Astrocyte (in vitro differentiated cells and primary cell): ENCODE results near the gene B3GALT2. TPM values are rescaled to one million over a fixed set of nuclear protein-coding genes. Genes with fewer than 3 reads are reported as not detected.

ENCODE experiments used
- DNase-seq: peaks from one replicate; pipeline ENCODE4 v3.0.0-alpha.2; 2010; ENCODE audit warnings: low read depth
- FAIRE-seq: peaks from 2 replicates; lab custom pipeline; 2011; peaks lifted over from hg19 to GRCh38; lab: Jason Lieb, UNC
- H2AFZ ChIP-seq: 2 replicates; pipeline ENCODE4 v1.6.0; 2012; ENCODE audit warnings: low read depth, low read length, inconsistent platforms
- H3K27ac ChIP-seq: 2 replicates; pipeline ENCODE4 v1.5.1; 2011; ENCODE audit warnings: low read depth, low read length, inconsistent platforms
- H3K27me3 ChIP-seq: 2 replicates; pipeline ENCODE4 v1.6.0; 2011; ENCODE audit warnings: low read length, inconsistent platforms; ENCODE audit not compliant: insufficient read depth
- H3K36me3 ChIP-seq: 2 replicates; pipeline ENCODE4 v1.5.1; 2011; ENCODE audit warnings: low read length, inconsistent platforms; ENCODE audit not compliant: insufficient read depth
- H3K4me1 ChIP-seq: 2 replicates; pipeline ENCODE4 v1.5.1; 2011; ENCODE audit warnings: low read length, inconsistent platforms; ENCODE audit not compliant: insufficient read depth
- H3K4me2 ChIP-seq: 2 replicates; pipeline ENCODE4 v1.6.0; 2012; ENCODE audit warnings: low read length, inconsistent platforms
- H3K4me3 ChIP-seq: 2 replicates; pipeline ENCODE4 v1.5.1; 2011; ENCODE audit warnings: low read depth, mild to moderate bottlenecking, low read length, inconsistent platforms; ENCODE audit not compliant: insufficient read depth
- H3K79me2 ChIP-seq: 2 replicates; pipeline ENCODE4 v1.6.0; 2012; ENCODE audit warnings: mild to moderate bottlenecking, low read length, inconsistent platforms; ENCODE audit not compliant: insufficient read depth
- H3K9ac ChIP-seq: 2 replicates; pipeline ENCODE4 v1.6.0; 2012; ENCODE audit warnings: mild to moderate bottlenecking, low read length, inconsistent platforms
- H3K9me3 ChIP-seq: 2 replicates; pipeline ENCODE4 v1.5.1; 2012; ENCODE audit warnings: low read depth, mild to moderate bottlenecking, low read length, inconsistent platforms; ENCODE audit not compliant: insufficient read depth
- H4K20me1 ChIP-seq: 2 replicates; pipeline ENCODE4 v1.6.0; 2012; ENCODE audit warnings: low read length, inconsistent platforms; ENCODE audit not compliant: insufficient read depth
- H3K27ac Mint-ChIP-seq: one replicate; pipeline ENCODE4 v1.8.0; 2021; ENCODE audit warnings: mild to moderate bottlenecking, mixed read lengths; ENCODE audit not compliant: unreplicated experiment
- H3K27me3 Mint-ChIP-seq: one replicate; pipeline ENCODE4 v1.8.0; 2021; ENCODE audit warnings: low read depth, mixed read lengths; ENCODE audit not compliant: unreplicated experiment
- H3K36me3 Mint-ChIP-seq: one replicate; pipeline ENCODE4 v1.8.0; 2021; ENCODE audit warnings: low read depth, mixed read lengths; ENCODE audit not compliant: unreplicated experiment
- H3K4me1 Mint-ChIP-seq: one replicate; pipeline ENCODE4 v1.8.0; 2021; ENCODE audit warnings: low read depth, mixed read lengths; ENCODE audit not compliant: unreplicated experiment
- H3K4me3 Mint-ChIP-seq: one replicate; pipeline ENCODE4 v1.8.0; 2021; ENCODE audit warnings: mild to moderate bottlenecking, moderate library complexity, mixed read lengths; ENCODE audit not compliant: unreplicated experiment
- H3K9me3 Mint-ChIP-seq: one replicate; pipeline ENCODE4 v1.8.0; 2021; ENCODE audit warnings: mild to moderate bottlenecking, mixed read lengths; ENCODE audit not compliant: unreplicated experiment
- EZH2 ChIP-seq: IDR thresholded peaks from 2 replicates; pipeline ENCODE4 v1.6.1; 2012; ENCODE audit warnings: mild to moderate bottlenecking, low read length, inconsistent platforms; ENCODE audit not compliant: insufficient read depth
- total RNA-seq: library from RNA; stranded (reverse); gene quantifications from 2 replicates; pipeline ENCODE4 v1.2.1, GENCODE V29; 2021
- TF ChIP-seq, protein P1 (sequence below): IDR thresholded peaks from 2 replicates; pipeline ENCODE4 v1.5.1; 2011; ENCODE audit warnings: low read depth, mild to moderate bottlenecking, inconsistent platforms, low read length, moderate library complexity; ENCODE audit not compliant: insufficient read depth

The B3GALT2 gene
- total RNA-seq, 1 donor from 2014 or later = 0.39 TPM

DNA sequence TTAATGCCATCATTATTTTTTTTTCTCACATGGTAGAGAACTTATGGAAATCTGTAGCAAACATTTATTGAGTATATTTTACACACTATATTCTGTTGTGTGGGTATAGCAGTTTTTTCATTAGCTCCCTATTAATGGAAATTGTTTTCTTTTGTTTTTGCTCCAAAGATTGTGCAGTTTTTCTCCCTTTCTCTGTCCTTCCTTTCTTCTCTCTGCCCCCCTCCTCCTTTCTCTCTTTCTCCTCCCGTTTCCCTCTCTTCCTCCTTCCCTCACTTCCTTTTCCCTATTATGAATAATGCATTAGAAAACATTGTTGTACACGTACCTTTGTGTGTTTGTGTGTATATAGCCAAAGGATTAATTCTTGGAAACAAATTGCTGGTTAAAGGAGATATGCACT lies 44.0 kb downstream of the B3GALT2 start:
- no peaks in the 10 kb centered on the region for H3K4me1 Mint-ChIP-seq
- no peak overlapping the region for H3K4me3 Mint-ChIP-seq
- Histone ChIP-seq H3K4me2 (no peak overlapping the region), H3K9me3 (no peaks in the 10 kb centered on the region), H3K79me2 (peaks cover 40% of the 10 kb centered on the region), H3K27me3 (no peaks in the 10 kb centered on the region), H3K36me3 (peaks cover 47% of the 10 kb centered on the region), H3K9ac (no peak overlapping the region), H3K4me3 (no peak overlapping the region), H3K4me1 (no peaks in the 10 kb centered on the region), H3K27ac (no peak overlapping the region), H4K20me1 (peaks cover 34% of the 10 kb centered on the region), H2AFZ (no peak overlapping the region)
- FAIRE-seq (no peak), DNase-seq (no peak)
- peaks cover 9% of the 10 kb centered on the region for H3K36me3 Mint-ChIP-seq
- TF ChIP-seq, protein P1, sequence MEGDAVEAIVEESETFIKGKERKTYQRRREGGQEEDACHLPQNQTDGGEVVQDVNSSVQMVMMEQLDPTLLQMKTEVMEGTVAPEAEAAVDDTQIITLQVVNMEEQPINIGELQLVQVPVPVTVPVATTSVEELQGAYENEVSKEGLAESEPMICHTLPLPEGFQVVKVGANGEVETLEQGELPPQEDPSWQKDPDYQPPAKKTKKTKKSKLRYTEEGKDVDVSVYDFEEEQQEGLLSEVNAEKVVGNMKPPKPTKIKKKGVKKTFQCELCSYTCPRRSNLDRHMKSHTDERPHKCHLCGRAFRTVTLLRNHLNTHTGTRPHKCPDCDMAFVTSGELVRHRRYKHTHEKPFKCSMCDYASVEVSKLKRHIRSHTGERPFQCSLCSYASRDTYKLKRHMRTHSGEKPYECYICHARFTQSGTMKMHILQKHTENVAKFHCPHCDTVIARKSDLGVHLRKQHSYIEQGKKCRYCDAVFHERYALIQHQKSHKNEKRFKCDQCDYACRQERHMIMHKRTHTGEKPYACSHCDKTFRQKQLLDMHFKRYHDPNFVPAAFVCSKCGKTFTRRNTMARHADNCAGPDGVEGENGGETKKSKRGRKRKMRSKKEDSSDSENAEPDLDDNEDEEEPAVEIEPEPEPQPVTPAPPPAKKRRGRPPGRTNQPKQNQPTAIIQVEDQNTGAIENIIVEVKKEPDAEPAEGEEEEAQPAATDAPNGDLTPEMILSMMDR = no peak
- no peak for TF ChIP-seq EZH2
- H3K27me3 Mint-ChIP-seq = no peaks in the 10 kb centered on the region
- no peaks in the 10 kb centered on the region for H3K9me3 Mint-ChIP-seq
- no peak overlapping the region for H3K27ac Mint-ChIP-seq

DNA sequence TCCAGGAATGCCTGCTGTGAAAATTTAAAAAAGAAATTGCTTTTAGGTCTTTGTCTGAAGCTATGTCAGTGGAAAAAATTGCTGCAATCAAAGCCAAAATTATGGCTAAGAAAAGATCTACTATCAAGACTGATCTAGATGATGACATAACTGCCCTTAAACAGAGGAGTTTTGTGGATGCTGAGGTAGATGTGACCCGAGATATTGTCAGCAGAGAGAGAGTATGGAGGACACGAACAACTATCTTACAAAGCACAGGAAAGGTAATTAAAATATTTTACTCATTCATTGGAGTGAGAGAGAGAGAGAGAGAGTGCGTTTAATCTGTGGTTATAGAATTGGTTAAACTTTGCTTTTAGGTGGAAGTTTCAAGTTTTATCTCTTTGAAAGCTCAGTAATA lies 44.6 kb downstream of the B3GALT2 start:
- DNase-seq (no peak), FAIRE-seq (no peak)
- Histone ChIP-seq H4K20me1 (peaks cover 40% of the 10 kb centered on the region), H2AFZ (no peak overlapping the region), H3K27me3 (no peaks in the 10 kb centered on the region), H3K9me3 (no peaks in the 10 kb centered on the region), H3K9ac (no peak overlapping the region), H3K79me2 (peaks cover 43% of the 10 kb centered on the region), H3K27ac (no peak overlapping the region), H3K4me2 (no peak overlapping the region), H3K4me3 (no peak overlapping the region), H3K4me1 (no peaks in the 10 kb centered on the region), H3K36me3 (peaks cover 49% of the 10 kb centered on the region)
- Mint-ChIP-seq H3K27me3 (no peaks in the 10 kb centered on the region), H3K4me1 (no peaks in the 10 kb centered on the region), H3K27ac (no peak overlapping the region), H3K9me3 (no peaks in the 10 kb centered on the region), H3K36me3 (peaks cover 9% of the 10 kb centered on the region), H3K4me3 (no peak overlapping the region)
- TF ChIP-seq, protein P1 = no peak
- no peak for TF ChIP-seq EZH2

DNA sequence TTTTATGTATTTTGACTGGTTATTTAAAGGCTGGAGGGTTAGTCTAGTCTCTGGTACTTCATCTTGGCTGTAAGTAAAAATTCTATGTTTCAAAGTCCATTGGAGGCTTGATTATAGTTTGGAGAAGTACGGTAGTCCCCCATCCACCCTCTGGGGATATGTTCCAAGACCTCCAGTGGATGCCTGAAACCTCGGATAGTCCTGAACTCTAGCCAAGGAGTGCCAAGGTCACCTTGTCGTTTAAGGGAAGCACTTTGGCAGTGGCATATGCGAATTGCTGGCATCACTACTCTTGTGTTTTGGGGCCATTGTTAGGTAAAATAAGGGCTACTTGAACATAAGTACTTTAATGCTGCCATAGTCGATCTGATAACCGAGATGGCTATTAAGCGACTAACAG lies 46.2 kb downstream of the B3GALT2 start:
- H3K9me3 Mint-ChIP-seq = no peaks in the 10 kb centered on the region
- no peak overlapping the region for H2AFZ ChIP-seq
- no peaks in the 10 kb centered on the region for H3K4me1 Mint-ChIP-seq
- DNase-seq = no peak
- peaks cover 12% of the 10 kb centered on the region for H3K36me3 Mint-ChIP-seq
- H3K4me3 ChIP-seq = no peak overlapping the region
- no peak for FAIRE-seq
- no peak overlapping the region for H3K9ac ChIP-seq
- no peaks in the 10 kb centered on the region for H3K27me3 ChIP-seq
- no peak overlapping the region for H3K27ac ChIP-seq
- no peaks in the 10 kb centered on the region for H3K27me3 Mint-ChIP-seq
- peaks cover 52% of the 10 kb centered on the region for H3K79me2 ChIP-seq
- no peak overlapping the region for H3K4me3 Mint-ChIP-seq
- H3K4me2 ChIP-seq = no peak overlapping the region
- H3K9me3 ChIP-seq = no peaks in the 10 kb centered on the region
- H4K20me1 ChIP-seq = peaks cover 45% of the 10 kb centered on the region
- no peak overlapping the region for H3K27ac Mint-ChIP-seq
- H3K4me1 ChIP-seq = no peaks in the 10 kb centered on the region
- peaks cover 55% of the 10 kb centered on the region for H3K36me3 ChIP-seq
- no peak for TF ChIP-seq EZH2
- TF ChIP-seq, protein P1 = no peak
